ENCODE results near the gene SLC4A8. TPM values are rescaled to one million over a fixed set of nuclear protein-coding genes. Genes with fewer than 3 reads are reported as not detected.

SLC4A8 gene
- total RNA-seq, 1 donor: 3.3 TPM

DNA sequence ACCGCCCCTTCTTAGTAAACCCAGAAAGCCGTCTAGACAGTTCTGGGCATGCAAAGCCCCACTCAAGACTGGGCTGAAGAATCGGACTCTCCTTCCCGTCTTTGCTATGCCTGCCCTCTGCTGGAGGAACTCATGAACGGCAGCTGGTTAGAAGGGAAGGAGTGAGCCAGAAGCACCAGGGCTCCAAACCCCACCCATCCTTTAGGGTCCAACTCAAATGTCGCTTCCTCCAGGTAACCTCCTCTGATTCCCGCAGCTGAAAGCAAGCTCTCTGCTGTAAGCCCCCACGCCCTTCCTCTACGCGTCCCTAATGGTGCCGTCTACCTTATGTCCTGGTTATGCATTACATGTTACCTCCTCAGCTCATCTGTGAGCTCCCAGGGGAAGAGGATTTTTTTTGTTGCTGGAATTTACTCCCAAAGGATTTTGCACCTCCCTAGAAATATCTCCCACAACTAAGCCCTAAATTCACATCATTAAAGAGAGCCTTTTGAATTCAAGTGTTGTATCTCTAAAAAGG lies 107.4 kb downstream of the SLC4A8 start:
- no peak overlapping the region for H3K4me3 ChIP-seq (ENCODE audit: low read length)
- H3K27me3 ChIP-seq (ENCODE audit: insufficient read depth, low read length): no peaks in the 10 kb centered on the region
- H3K9me3 ChIP-seq (ENCODE audit: low read depth, low read length): no peaks in the 10 kb centered on the region
- peaks cover 3% of the 10 kb centered on the region for H3K4me1 ChIP-seq (ENCODE audit: insufficient read depth, low read length)

DNA sequence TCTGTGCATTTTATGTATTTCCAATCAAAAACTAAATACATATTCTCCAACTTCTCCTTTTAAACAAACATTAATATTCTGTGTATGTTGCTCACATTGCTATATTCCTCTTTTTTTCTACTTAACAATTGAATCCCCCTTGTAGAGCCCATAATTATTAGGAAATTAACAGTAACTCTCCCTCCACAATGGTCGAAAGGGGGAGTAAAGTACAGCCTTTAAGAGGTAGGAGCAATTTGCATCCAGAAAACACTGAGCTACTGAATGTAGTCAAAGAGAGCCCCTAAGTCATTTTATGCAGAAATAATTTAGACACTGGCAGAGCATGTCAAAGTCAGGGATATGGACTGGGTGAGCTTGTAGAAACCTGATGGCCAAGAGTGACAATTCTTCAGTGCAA lies 109.2 kb downstream of the SLC4A8 start:
- H3K4me3 ChIP-seq (ENCODE audit: low read length): no peak overlapping the region
- H3K4me1 ChIP-seq (ENCODE audit: insufficient read depth, low read length): peaks cover 3% of the 10 kb centered on the region
- no peaks in the 10 kb centered on the region for H3K27me3 ChIP-seq (ENCODE audit: insufficient read depth, low read length)
- no peaks in the 10 kb centered on the region for H3K9me3 ChIP-seq (ENCODE audit: low read depth, low read length)

DNA sequence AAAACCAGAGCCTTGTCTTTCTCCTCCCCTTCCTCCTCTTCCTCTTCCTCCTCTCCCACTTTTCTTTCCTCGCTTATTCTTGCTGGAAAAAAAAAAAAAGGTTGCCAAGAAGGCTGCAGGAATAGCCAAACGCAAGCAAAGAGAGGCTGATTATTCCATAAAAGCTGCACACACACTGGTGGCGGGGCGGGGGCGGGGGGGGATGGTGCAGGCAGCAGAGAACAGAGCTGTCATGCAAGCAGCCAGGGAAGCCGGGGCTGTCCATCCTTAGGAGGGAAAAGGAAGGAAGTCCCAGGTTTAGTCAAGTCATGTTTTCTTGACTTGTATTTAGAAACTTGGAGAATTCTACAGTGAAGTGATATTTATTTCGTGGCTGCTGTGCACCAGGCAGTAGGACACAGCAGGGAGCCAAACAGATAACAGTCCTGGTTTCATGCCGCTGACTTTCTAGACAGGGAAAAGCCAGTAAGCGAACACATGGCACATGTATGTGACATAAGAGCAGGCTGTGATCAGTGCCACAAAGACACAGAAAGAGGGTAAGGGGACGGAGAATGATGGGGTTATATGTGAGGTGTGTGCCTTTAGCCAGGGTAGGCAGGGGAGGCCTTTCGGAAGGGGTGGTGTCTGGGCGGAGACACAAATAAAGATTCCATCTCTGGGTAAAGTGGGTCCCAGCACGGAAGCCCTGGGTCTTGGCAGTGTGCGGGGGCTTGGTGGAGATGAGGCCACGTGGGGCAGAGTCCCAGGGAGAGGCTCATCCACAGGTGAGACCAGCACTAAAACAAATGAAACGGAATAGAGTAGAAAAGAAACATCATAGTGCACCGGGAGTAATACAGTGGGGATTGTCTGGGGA lies 109.8 kb downstream of the SLC4A8 start:
- peaks cover 3% of the 10 kb centered on the region for H3K4me1 ChIP-seq (ENCODE audit: insufficient read depth, low read length)
- H3K4me3 ChIP-seq (ENCODE audit: low read length): no peak overlapping the region

DNA sequence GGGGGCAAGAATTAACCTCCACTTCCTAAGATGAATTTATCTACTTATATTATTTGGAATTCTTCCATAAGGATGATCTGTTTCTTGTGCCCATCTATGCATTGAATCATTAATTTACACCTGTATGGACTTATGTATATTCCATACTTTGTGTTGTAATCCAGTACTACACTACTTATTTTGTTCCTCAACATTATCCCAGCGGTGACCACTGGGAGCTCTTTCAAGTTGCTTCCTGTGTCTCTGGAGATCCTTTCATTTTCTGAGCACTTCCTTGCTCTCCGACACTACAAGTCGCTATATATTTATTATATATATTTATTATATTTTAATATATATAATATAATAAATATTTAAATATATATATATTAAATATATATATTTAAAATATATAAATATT lies 111.5 kb downstream of the SLC4A8 start:
- H3K4me3 ChIP-seq (ENCODE audit: low read length): no peak overlapping the region
- H3K9me3 ChIP-seq (ENCODE audit: low read depth, low read length): no peaks in the 10 kb centered on the region
- peaks cover 3% of the 10 kb centered on the region for H3K4me1 ChIP-seq (ENCODE audit: insufficient read depth, low read length)
- no peaks in the 10 kb centered on the region for H3K27me3 ChIP-seq (ENCODE audit: insufficient read depth, low read length)

More for the DNA sequence above, 109.8 kb downstream of the SLC4A8 start:
- H3K9me3 ChIP-seq (ENCODE audit: low read depth, low read length): no peaks in the 10 kb centered on the region
- H3K27me3 ChIP-seq (ENCODE audit: insufficient read depth, low read length): no peaks in the 10 kb centered on the region

DNA sequence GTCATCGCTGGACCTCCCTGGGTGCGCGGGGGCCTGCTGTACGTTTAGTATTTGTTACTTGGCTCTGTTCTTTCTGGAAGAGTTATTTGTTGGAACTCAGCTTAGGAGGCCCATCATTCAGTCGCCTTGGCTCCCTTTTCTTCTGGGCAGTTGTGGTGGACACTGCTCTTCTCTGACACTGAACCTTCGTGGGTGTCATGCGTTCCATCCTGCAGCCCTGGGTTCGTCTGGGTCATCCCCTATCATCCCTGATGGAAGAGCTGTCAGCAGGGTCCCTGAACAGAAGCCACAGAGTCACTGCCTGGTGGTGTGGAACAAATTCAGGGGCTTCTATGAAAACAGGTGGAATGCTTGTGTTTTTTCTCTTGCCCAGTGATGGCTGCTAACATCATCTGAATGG lies 113.5 kb downstream of the SLC4A8 start:
- no peaks in the 10 kb centered on the region for H3K9me3 ChIP-seq (ENCODE audit: low read depth, low read length)
- no peaks in the 10 kb centered on the region for H3K27me3 ChIP-seq (ENCODE audit: insufficient read depth, low read length)
- H3K4me3 ChIP-seq (ENCODE audit: low read length): no peak overlapping the region
- H3K4me1 ChIP-seq (ENCODE audit: insufficient read depth, low read length): no peaks in the 10 kb centered on the region

DNA sequence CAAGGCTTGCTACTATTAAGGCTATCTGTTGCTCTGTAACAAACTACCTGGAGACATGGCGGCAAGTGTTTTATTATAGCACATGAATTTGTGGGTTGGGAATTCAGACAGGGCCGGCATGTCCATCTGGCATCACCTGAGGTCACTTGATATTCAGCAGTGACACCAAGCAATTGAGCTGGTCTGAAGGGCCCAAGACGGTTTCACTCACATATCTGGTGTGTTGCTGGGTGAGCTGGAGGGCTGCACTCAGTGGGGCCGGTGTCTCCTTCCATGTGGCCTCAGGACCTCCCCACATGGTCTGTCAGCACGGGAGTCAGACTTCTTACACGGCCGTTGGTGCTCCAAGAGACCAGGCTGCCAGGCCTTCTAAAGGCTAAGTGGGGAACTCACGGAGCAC lies 114.0 kb downstream of the SLC4A8 start:
- no peaks in the 10 kb centered on the region for H3K4me1 ChIP-seq (ENCODE audit: insufficient read depth, low read length)
- no peak overlapping the region for H3K4me3 ChIP-seq (ENCODE audit: low read length)
- no peaks in the 10 kb centered on the region for H3K27me3 ChIP-seq (ENCODE audit: insufficient read depth, low read length)

DNA sequence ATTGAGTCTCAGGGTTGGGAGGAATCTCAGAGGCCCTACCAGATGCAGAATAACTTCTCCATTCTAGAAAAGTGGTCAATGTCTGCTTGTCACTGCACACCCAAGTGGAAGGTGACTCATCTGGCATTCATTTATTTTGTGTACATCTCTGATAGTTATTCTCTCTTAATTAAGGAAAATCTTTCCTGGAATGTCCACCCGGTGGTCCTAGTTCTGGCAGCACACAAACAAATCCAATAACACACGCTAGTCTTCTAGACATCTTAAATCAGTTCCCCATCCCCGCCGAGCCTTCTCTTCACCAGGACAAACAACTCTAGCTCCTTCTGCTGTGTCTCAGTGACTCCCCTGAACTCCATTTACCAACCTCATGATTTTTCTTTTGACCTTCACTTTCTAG lies 116.4 kb downstream of the SLC4A8 start:
- Histone ChIP-seq H3K4me3 (ENCODE audit: low read length) (no peak overlapping the region), H3K9me3 (ENCODE audit: low read depth, low read length) (no peaks in the 10 kb centered on the region), H3K4me1 (ENCODE audit: insufficient read depth, low read length) (no peaks in the 10 kb centered on the region), H3K27me3 (ENCODE audit: insufficient read depth, low read length) (peaks cover 3% of the 10 kb centered on the region)

More for the DNA sequence above, 114.0 kb downstream of the SLC4A8 start:
- H3K9me3 ChIP-seq (ENCODE audit: low read depth, low read length): no peaks in the 10 kb centered on the region

DNA sequence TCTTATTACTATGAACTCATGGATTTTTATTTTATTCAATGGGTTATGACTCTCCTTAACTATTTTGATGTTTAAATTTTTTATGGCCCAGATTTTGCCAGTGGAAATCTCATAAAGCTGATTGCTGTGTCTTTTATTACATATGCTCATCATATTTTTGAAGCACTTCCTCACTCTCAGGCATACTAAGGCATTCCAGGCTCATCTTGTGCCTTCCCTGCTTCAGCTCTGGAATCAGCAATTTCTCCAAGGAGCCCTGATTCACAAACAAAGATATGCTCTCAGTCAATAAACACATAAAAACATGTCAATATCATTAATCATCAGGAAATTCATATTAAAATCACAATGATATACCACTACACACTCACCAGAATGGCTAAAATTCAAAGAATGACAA lies 121.5 kb downstream of the SLC4A8 start:
- Histone ChIP-seq H3K9me3 (ENCODE audit: low read depth, low read length) (no peaks in the 10 kb centered on the region), H3K4me1 (ENCODE audit: insufficient read depth, low read length) (no peaks in the 10 kb centered on the region), H3K4me3 (ENCODE audit: low read length) (no peak overlapping the region), H3K27me3 (ENCODE audit: insufficient read depth, low read length) (peaks cover 3% of the 10 kb centered on the region)

DNA sequence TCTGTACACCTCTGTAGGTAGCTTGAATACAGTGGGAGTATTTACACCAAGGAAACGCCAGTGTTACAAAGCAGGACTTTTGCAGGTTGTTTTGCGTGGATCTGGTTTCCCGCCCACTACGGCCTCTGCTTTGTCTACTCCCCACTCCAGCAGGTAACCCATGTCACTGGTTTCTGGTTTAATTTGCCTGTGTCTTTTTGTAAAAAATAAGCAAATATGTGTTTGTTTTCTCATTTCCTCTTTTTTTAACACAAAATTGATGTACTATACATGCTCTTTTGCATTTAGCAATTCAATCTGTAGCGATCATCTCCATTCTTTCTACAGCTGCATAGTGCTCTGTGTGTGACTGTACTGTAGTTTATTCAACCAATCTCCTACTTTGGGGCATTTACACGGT lies 123.0 kb downstream of the SLC4A8 start:
- H3K4me1 ChIP-seq (ENCODE audit: insufficient read depth, low read length): no peaks in the 10 kb centered on the region
- peaks cover 3% of the 10 kb centered on the region for H3K27me3 ChIP-seq (ENCODE audit: insufficient read depth, low read length)
- no peak overlapping the region for H3K4me3 ChIP-seq (ENCODE audit: low read length)
- H3K9me3 ChIP-seq (ENCODE audit: low read depth, low read length): no peaks in the 10 kb centered on the region

DNA sequence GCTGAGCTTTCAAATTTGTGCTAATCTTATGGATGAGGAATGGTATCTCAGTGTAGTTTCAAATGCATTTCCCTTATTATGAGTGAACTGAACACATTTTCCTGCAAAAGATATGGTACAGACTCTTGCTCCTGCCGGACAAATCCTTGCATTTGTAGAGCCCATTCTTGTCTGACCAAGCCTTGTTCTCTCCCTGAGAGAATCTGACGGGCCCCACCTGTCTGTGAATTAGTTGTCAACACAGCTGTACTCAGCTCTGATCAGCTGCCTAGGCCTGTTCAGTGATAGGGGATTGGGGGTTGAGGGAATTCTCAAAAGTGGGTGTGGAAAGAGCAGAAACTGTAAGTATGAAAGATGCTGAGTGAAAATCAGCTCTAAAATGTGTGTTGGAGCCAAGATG lies 123.6 kb downstream of the SLC4A8 start:
- Histone ChIP-seq H3K4me3 (ENCODE audit: low read length) (no peak overlapping the region), H3K9me3 (ENCODE audit: low read depth, low read length) (no peaks in the 10 kb centered on the region), H3K4me1 (ENCODE audit: insufficient read depth, low read length) (no peaks in the 10 kb centered on the region), H3K27me3 (ENCODE audit: insufficient read depth, low read length) (peaks cover 3% of the 10 kb centered on the region)

DNA sequence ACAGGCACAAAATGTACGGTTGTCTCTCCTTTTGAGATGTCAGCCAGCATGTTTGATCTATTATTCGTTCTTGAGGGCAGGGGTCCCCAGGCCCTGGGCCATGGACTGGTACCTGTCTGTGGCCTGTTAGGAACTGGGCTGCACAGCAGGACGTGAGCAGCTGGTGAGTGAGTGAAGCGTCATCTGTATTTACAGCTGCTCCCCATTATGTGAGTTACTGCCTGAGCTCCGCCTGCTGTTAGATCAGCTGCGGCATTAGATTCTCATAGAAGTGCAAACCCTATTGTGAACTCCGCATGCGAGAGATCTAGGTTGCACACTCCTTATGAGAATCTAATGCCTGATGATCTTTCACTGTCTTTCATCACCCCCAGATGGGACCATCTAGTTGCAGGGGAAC lies 125.0 kb downstream of the SLC4A8 start:
- Histone ChIP-seq H3K4me1 (ENCODE audit: insufficient read depth, low read length) (no peaks in the 10 kb centered on the region), H3K27me3 (ENCODE audit: insufficient read depth, low read length) (peaks cover 3% of the 10 kb centered on the region), H3K4me3 (ENCODE audit: low read length) (no peak overlapping the region), H3K9me3 (ENCODE audit: low read depth, low read length) (no peaks in the 10 kb centered on the region)

Other genes starting within 250 kb of the SLC4A8 start
- 5.5 TPM for gene POU6F1, start 206.8 kb upstream of the SLC4A8 start, total RNA-seq
- gene DAZAP2, start 186.0 kb upstream of the SLC4A8 start, total RNA-seq: 779 TPM
- 3.0 TPM for gene SMAGP, start 154.4 kb upstream of the SLC4A8 start, total RNA-seq
- gene BIN2, start 100.7 kb upstream of the SLC4A8 start, total RNA-seq: 211 TPM
- not detected for gene CELA1, start 78.2 kb upstream of the SLC4A8 start, total RNA-seq
- gene GALNT6, start 33.4 kb upstream of the SLC4A8 start, total RNA-seq: 11.3 TPM
- gene SCN8A, start 166.4 kb downstream of the SLC4A8 start, total RNA-seq: 0.21 TPM